ENCODE measurements around the gene SLC35F1. TPM values are rescaled to one million over a fixed set of nuclear protein-coding genes. Genes with fewer than 3 reads are reported as not detected.

Gene SLC35F1
- total RNA-seq, 1 experiment from 2014 or later: 4.3 TPM

- no peak overlapping the region for H4K5ac ChIP-seq (ENCODE audit: insufficient read length, low read depth, low read length)
- no peak overlapping the region for H3K18ac ChIP-seq (ENCODE audit: insufficient read length, low read depth, low read length)
- no peak overlapping the region for H4K91ac ChIP-seq (ENCODE audit: insufficient read length, low read depth, low read length)
- H3K27me3 Mint-ChIP-seq (ENCODE audit: low read depth): no peaks in the 10 kb centered on the region
- no peak overlapping the region for H3T11ph ChIP-seq (ENCODE audit: low read length)
- H3K14ac ChIP-seq (ENCODE audit: insufficient read depth, low read length): no peak overlapping the region
- no peak overlapping the region for H4K8ac ChIP-seq (replicated peaks; ENCODE audit: insufficient read length, low read depth, low read length)
- no peak overlapping the region for H2BK120ac ChIP-seq (ENCODE audit: low read depth, low read length, poor library complexity, severe bottlenecking)
- H3K9me3 ChIP-seq (ENCODE audit: control insufficient read depth, low read depth, low read length): no peaks in the 10 kb centered on the region
- H3K4ac ChIP-seq (ENCODE audit: low read depth, low read length): no peak overlapping the region
- no peaks in the 10 kb centered on the region; the same call in 1 of the 2 replicates for H3K4me1 ChIP-seq (ENCODE audit: insufficient read depth, low read length)
- H3K36me3 Mint-ChIP-seq (ENCODE audit: insufficient read depth in 1 of 3, low read depth in 3 of 3): peaks cover 0 to 7% (median 5%) of the 10 kb centered on the region in 3 experiments; a peak in 4 of 7 replicates
- no peaks in the 10 kb centered on the region for H3K27me3 ChIP-seq (ENCODE audit: insufficient read depth, low read length)
- H3K4me2 ChIP-seq (ENCODE audit: insufficient read depth, insufficient read length, low read length): no peak overlapping the region
- no peak overlapping the region for H3K27ac Mint-ChIP-seq
- no peak overlapping the region for H2AFZ ChIP-seq (ENCODE audit: low read length)
- H2BK5ac ChIP-seq (ENCODE audit: insufficient read length, low read length): no peak overlapping the region
- H2BK12ac ChIP-seq (ENCODE audit: insufficient read length, low read depth, low read length): no peak overlapping the region
- no CpG with 5 or more reads among the region's 4 CpGs for WGBS (ENCODE audit: extremely low coverage, insufficient read length, low lambda C conversion rate)
- no peak overlapping the region for H3K4me3 Mint-ChIP-seq
- DNase-seq: no peak
- H3K56ac ChIP-seq (ENCODE audit: insufficient read length, low read depth, low read length): no peak overlapping the region
- no peaks in the 10 kb centered on the region for H3K79me1 ChIP-seq (ENCODE audit: insufficient read depth, low read depth, low read length, poor library complexity, severe bottlenecking)
- peaks cover 11 to 12% of the 10 kb centered on the region in 2 experiments for H3K4me1 Mint-ChIP-seq
- H2AK5ac ChIP-seq (ENCODE audit: insufficient read length, low read length): no peak overlapping the region
- no peak overlapping the region for H3K9ac ChIP-seq (ENCODE audit: extremely low read depth, insufficient read length, low read length)
- peaks cover 4 to 10% of the 10 kb centered on the region in 2 experiments; a peak in 4 of 5 replicates for H3K9me3 Mint-ChIP-seq
- H3K23ac ChIP-seq (ENCODE audit: insufficient read length, low read depth, low read length): no peak overlapping the region
- H3K23me2 ChIP-seq (ENCODE audit: insufficient read length, low read depth, low read length, poor library complexity, severe bottlenecking): no peaks in the 10 kb centered on the region
- no peak overlapping the region for H3K27ac ChIP-seq (ENCODE audit: insufficient read length, low read depth, low read length)
- no peaks in the 10 kb centered on the region for H3K79me2 ChIP-seq (ENCODE audit: insufficient read depth, low read length)
- no peak overlapping the region for H2BK15ac ChIP-seq (ENCODE audit: low read depth, low read length)
- H2BK20ac ChIP-seq (ENCODE audit: low read depth, low read length, poor library complexity, severe bottlenecking): no peak overlapping the region
- H4K20me1 ChIP-seq (ENCODE audit: control insufficient read depth, insufficient read depth, insufficient read length): no peaks in the 10 kb centered on the region
- TF ChIP-seq CTCF (conservative IDR thresholded peaks at IDR 0.05): no peak
Observed at GRCh38 chr6:118292558-118292957, 385.5 kb downstream of the SLC35F1 start.
